Measurements from ENCODE around the gene RPP25L.
A peak's percentile ranks its signal among the peaks of the same experiment; 100 is the strongest.

RPP25L gene

GRCh38 chr9:34577400-34578240 is 34.3 kb downstream of the RPP25L start:
- no peak for TF ChIP-seq CTCF (IDR thresholded peaks at IDR 0.05; ENCODE audit: low read depth, low read length)
- peak overlapping the region; percentile 87 for H3K27ac ChIP-seq
- peak; percentile 68 for DNase-seq
- peak overlapping the region; percentile 18 for H3K4me3 ChIP-seq (ENCODE audit: low read depth, low read length)
- H3K36me3 ChIP-seq: no peaks in the 10 kb centered on the region
- H3K27me3 ChIP-seq (ENCODE audit: insufficient read depth, low read depth, severe bottlenecking): no peaks in the 10 kb centered on the region
- H3K9me3 ChIP-seq (ENCODE audit: severe bottlenecking): no peaks in the 10 kb centered on the region

DNA sequence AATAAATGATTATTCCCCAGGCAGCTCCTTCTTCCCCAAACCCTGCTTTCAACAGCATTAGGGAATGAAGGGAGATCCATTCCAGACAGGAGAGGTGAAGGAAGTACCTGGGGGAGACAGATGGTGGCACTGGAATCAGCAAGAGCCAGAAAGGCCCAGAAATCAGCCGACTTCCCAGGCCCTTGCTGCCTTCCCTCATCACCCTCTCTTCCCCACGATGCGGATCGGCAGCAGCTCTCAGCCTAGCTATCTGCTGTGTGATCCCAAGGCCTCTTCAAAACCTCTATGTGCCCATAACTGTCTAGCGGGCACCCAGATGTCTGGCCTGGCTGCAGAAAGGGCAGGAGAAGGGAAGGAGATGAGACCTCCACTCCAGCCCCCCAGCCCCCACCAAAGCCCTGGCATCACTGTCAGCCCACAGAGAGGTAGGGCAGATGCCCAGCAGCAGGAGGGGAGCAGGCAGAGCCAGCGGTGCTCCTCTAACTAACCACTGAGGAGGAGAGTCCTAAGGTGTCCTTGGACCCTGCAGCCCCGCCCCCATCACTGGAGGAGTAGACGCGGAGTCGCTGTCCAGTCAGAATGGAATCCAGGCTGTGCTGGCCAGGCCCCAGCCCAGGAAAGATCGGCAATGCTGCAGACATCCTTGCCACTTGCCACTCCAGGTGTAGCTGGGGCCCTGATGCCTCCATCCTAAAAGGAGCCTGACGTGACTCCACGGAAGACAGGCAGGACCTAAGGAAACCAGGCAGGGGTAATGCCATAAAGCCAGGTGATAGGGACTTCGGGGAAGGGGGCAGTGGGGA is 35.1 kb downstream of the RPP25L start:
- DNase-seq: peak; percentile 77
- TF ChIP-seq CTCF (IDR thresholded peaks at IDR 0.05; ENCODE audit: low read depth, low read length): peak; percentile 34; the same call in 1 of the 2 replicates
- peak overlapping the region; percentile 87 for H3K27ac ChIP-seq
- no peaks in the 10 kb centered on the region for H3K9me3 ChIP-seq (ENCODE audit: severe bottlenecking)
- no peak overlapping the region for H3K4me3 ChIP-seq (ENCODE audit: low read depth, low read length)
- H3K36me3 ChIP-seq: no peaks in the 10 kb centered on the region
- H3K27me3 ChIP-seq (ENCODE audit: insufficient read depth, low read depth, severe bottlenecking): no peaks in the 10 kb centered on the region

- no peaks in the 10 kb centered on the region for H3K9me3 ChIP-seq (ENCODE audit: severe bottlenecking)
- H3K36me3 ChIP-seq: no peaks in the 10 kb centered on the region
- no peak for DNase-seq
- H3K27ac ChIP-seq: peak overlapping the region; percentile 87
- H3K27me3 ChIP-seq (ENCODE audit: insufficient read depth, low read depth, severe bottlenecking): no peaks in the 10 kb centered on the region
- no peak for TF ChIP-seq CTCF (IDR thresholded peaks at IDR 0.05; ENCODE audit: low read depth, low read length)
- H3K4me3 ChIP-seq (ENCODE audit: low read depth, low read length): no peak overlapping the region
These were observed 35.9 kb downstream of the RPP25L start for GRCh38 chr9:34575862-34576596.

DNA sequence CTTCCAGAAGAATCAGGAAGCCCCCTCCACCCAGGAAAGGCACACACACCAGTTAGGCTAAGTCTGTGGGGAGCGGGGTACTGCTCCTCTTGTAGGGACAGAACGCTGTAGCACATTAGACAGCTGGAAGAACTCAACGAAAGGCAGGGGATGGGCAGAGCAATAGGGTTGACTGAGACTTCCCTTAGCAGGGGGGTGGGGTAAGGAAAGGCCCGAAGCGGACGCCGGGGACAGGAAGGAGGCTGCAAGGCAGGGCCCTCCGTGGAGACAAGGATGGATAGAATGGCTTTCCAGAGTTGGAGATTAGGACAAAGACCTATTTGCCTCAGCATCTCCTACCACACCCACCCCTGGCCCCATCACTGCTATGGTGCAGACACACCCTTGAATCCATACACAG is 36.7 kb downstream of the RPP25L start:
- H3K27me3 ChIP-seq (ENCODE audit: insufficient read depth, low read depth, severe bottlenecking): no peaks in the 10 kb centered on the region

More for the DNA sequence above, 36.7 kb downstream of the RPP25L start:
- TF ChIP-seq CTCF (IDR thresholded peaks at IDR 0.05; ENCODE audit: low read depth, low read length): no peak
- no peaks in the 10 kb centered on the region for H3K36me3 ChIP-seq
- H3K9me3 ChIP-seq (ENCODE audit: severe bottlenecking): no peaks in the 10 kb centered on the region
- no peak for DNase-seq
- 0 out of 2 replicates have a peak overlapping the region, but pooled peaks have one; percentile 6 for H3K27ac ChIP-seq
- H3K4me3 ChIP-seq (ENCODE audit: low read depth, low read length): no peak overlapping the region

All from WERI-Rb-1 (cell line).